Limb (tissue), 2 donors: ENCODE measurements around the gene CAPN11.
"Not testable (repeated sequence)": the region's sequence is repeated elsewhere in the genome, so short reads cannot be mapped to it uniquely, and the experiment has no call there.

Experiments used
- DNase-seq, 2 donors: peaks; one replicate each; pipeline ENCODE4 v3.0.0-alpha.2; 2016; ENCODE audit errors: extremely low spot score in 2 of 2

The CAPN11 gene

DNA sequence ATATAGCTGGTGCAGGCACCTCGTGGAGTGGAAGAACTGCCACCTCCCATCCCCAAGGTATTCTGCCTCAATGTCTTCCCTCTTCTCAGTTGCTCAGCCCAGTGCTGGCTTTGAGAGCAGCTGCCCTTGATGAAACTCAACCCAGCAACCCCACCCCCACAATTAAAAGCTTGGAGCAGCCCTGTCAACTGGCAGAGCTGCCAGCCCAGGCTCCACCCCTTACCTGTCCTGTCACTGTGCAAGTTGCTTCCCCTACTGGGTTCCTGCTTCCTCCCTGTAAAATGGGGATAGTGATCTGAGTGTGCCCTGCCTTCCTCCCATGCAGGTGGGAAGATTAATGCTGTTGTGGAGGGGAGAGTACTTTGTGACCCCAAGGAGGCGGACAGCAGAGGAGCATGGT, 26.7 kb upstream of the CAPN11 start:
- DNase-seq: no peak

DNA sequence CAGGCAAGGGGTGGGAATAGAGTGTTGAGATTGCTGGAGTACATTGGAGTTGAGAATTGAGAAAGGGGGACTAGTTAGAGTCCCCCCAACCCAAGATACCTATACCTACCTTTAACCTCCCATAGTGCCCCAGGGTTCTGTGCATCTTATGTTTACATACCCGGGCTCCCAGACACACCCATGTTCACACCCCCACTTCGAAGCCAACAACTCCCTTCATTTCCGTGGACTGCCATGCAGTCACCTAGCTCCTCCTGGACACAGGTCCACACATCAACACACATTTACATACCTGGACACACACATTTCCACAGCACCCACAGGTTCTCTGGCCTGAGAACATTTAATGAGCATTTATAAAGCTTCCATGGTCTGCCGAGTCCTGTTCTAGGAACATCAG, 26.1 kb upstream of the CAPN11 start:
- no peak for DNase-seq

DNA sequence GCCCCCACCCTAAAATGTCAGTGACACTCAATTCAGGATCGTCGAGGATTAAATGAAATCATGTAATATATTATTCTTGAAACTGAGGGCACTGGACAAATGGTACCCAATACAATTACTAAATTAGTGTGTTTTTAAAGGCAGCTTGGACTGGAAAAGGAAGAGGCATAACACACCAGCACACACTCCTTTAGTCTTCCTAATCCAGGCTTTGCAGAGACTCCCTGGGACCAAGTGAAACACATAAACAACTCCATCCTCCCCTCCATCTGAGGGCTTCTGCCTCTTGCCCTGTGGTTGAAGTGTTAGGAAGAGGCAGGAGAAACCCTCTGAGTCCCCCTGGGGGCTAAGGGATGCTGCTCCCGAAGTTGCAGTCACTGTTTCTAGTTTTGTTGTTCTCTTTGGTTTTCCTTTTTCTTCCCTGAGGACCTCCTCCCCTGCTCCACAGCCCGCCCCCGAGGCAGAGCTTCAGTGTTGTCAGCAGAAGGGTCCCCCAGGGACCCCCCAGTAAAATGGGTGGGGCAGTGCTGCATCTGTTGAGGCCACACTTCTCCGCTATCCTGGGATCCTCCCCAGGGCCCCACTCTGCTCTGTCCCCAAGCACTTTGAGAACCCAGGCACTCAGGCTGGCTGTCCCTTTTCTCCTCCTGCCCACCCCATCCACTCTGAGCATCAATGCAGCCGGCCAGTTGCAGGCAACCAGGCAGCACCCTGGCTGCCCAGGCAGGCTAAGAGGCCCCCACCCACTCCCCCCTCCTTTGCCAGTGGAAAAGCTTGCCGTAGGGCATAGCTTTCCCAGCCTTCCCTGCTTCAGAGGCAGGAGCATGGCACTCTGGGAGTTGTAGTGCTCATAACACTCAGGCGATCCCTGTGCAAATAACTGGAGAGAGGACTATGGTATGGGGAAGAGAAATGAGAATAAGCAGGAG, 25.4 kb upstream of the CAPN11 start:
- DNase-seq: peak in 1 of 2 donors; percentile 68

DNA sequence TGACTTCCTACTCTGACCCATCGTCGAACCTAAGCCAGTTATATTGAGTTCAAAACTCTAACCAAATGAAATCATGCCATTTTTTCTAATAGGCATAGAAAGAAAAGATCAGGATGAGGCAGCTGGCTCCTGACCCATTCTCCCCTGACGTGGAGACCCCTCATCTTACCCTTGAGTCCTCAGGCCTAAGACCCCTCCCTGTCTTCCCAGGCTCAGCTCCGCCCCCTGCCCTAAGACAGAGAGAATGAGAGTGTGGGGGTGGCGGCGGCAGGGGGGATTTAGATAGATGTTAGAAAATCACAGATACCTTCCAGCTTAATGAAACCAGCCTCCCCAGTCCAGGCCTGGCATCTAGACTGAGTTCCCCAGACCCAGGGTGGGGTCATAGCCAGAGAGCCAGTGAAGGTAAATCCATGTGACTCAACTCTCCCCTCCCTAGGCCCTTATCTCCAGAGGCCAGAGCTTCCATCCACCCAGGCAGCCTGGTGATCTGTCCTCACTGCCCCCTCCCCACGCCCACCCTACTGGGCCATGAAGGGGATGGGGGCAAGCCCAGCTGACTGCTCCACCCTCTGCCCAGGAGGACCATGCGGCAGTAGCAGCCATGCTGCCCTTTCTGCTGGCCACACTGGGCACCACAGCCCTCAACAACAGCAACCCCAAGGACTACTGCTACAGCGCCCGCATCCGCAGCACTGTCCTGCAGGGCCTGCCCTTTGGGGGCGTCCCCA, 24.5 kb upstream of the CAPN11 start:
- DNase-seq: no peak

DNA sequence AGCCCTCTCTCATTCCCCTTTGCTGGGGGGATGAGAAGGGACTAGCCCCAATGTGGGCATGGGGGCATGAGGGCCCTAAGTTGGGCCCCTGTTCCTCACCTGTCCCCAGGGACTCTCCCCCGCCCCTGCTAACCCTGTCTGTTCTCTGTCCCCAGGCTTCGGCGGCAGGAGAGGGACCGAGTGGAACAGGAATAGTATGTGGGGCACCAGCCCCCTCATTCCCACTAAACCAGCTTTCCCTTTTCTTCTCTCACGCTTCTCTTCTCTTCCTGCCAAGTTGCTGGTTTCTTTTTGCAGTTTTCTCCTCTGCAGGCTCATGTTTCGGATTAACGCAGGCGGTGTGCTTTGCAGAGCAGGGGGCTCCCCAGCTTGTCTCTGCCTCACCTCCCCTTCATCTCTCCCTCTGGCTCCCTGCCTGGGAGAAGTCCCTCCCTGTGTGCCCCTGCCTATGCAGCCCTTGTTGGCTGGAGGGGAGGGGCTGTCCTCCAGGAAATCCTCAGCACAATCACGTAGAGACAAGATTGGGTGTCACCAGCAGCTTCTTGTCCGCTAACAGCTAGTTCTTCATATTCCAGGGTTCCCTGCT, 23.4 kb upstream of the CAPN11 start:
- DNase-seq: peak in 1 of 2 donors; percentile 63

DNA sequence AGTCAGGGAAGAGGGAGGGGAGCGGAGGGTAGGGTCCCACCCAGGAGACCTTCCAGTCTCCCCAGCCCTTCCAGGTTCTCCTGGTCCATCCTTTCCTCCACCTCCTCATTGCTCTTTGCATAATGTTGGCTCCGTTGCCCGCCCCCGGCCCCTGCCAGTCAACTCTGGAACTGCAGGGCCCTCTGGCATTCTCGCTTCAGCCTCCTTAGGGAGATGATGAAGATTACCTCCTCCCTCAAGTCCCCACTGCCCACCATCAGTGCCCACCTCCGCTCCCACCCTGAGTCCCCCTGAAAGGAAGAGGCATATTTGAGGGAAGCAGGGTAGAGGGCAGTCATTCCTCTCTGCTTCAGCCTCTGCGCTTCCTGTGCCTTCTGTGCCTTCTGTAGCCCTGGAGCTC, 22.7 kb upstream of the CAPN11 start:
- DNase-seq: no peak

DNA sequence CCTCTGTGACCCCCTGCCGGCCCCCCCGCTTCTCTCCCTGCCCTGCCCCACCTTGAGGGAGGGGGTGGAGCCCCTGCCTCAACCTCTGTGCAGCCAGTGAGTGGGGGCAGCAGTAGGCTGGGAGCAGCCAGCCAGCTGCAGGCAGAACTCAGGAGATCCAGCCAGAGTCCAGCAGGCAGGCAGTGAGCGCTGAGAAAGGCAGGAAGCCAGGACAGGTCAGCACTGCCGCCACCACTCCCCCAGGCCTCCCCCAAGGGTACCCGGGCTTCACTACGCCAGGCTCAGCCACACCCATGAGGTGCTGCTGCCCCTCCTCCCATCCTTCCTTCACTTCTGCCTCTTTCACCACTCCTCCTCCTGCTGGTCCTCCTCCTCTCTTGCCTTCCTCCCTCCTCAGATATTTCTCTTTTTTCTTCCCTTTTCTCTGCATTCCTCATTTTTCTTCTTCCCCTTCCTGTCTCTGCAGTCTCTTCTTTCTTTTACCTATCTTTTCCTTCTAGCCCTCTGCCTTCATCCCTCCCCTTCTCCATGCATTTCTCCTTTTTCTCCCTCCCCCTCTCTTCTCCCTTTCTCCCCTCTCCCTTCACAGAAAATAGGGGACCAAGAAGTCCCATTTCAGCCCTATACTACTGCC, 19.8 kb upstream of the CAPN11 start:
- DNase-seq: no peak

DNA sequence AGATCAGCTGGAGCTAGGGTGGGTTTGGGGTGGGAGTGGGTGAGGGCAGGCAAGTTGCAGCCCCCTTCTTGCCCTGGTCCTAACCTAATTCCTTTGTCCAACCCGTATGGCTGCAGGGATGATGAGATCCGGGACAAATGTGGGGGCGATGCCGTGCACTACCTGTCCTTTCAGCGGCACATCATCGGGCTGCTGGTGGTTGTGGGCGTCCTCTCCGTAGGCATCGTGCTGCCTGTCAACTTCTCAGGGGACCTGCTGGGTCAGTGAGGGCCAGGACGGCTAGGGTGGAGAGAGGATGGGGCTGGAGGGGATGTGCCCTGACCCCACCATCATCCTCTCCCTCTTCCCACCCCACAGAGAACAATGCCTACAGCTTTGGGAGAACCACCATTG, 19.3 kb upstream of the CAPN11 start:
- DNase-seq: no peak

DNA sequence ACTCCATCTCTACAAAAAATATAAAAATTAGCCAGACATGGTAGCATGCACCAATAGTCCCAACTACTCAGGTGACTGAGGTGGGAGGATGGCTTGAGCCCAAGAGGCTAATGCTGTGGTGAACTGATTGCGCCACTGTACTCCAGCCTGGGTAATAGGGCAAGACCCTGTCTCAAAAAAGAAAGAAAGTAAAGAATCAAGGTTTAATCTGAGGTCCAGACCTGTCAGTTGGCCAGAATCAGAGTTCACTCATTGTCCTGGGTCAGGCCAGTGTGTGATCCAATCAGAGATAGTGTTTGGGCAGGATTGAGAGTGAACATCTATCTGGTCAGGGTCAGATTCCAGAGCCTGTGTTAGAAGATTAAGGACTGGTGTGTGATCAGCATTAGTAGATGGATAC, 15.8 kb upstream of the CAPN11 start:
- no peak for DNase-seq

DNA sequence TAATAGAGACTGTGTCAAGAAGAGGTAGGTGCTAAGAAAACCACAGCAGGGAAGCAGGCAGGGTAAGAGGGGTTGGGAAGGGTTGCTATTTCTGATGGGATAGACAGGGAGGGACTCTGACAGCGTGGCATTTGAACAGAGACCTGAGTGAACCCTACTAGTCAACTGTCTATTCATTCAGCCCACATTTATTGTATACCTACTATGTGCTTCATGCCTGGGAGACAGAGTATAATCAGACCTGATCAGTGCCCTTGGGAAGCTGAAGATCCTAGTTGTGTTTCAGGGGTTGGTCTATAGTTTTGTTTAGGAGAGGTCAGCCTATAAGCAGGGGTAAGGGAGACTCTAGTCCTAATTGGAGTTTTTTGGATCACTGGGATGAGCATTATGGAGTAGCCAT, 14.9 kb upstream of the CAPN11 start:
- no peak for DNase-seq

DNA sequence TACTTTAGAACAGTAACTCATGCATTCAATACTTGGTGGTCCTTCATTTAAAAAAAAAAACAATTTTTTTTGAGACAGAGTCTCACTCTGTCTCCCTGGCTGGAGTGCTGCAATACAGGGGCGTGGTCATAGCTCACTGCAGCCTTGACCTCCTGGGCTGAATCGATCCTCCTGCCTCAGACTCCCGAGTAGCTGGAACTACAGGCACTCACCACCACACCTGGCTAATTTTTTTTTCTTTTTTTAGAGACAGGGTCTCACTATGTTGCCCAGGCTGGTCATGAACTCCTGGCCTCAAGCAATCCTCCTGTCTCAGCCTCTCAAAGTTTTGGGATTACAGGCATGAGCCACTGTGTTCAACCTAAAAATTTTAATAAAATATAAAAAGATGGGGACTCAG, 14.1 kb upstream of the CAPN11 start:
- DNase-seq: not testable (repeated sequence)

DNA sequence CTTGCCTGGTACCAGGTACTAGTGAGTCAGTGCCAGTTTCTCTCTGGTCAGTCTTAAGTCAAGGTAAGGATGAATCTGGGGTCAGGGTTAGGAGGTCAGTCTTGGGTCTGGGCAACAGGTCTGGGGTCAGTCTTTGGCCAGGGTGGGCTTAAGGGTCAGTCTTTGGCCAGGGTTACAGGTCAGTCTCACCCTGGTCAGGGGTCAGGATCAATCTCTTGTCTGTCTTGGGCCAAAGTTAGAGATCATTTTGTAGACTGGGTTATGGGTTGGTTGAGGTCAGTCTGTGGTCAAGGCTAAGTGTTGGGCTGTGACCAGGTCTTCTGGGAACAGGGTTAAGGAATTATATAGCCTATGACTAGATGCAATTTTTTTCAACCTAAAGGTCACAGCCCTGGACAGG, 12.8 kb upstream of the CAPN11 start:
- no peak for DNase-seq

DNA sequence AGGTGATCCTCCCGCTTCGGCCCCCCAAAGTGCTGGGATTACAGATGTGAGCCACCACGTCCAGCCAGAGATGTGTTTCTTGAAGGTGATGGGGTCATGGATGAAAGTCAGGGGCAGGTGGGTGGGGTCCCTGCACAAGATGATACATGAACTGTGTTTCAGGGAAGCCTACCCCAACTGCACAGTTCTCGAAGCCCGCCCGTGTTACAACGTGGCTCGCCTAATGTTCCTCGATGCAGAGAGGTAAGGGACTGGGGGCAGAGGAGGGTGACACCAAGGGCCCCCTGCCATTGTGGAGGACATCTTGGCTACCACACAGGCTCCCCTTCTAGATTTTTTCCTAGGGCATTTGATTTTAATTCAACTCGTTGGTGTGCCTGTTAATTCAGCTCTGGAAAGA, 11.9 kb upstream of the CAPN11 start:
- no peak for DNase-seq

DNA sequence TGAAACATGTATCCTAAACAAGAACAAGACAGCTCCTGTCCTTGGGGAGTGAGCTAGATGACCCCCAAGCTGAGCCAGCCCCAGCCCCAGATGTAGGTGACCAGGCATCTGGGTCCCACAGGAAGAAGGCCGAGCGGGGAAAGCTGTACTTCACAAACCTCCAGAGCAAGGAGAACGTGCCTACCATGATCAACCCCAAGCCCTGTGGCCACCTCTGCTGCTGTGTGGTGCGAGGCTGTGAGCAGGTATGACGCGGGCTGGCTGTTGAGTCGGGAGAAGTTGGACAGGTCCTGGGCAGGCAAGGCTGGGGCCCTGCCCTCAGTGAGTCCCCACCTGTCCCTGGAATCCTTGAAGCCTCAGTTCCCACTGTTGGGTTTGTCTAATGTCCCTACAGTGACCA, 11.4 kb upstream of the CAPN11 start:
- no peak for DNase-seq

DNA sequence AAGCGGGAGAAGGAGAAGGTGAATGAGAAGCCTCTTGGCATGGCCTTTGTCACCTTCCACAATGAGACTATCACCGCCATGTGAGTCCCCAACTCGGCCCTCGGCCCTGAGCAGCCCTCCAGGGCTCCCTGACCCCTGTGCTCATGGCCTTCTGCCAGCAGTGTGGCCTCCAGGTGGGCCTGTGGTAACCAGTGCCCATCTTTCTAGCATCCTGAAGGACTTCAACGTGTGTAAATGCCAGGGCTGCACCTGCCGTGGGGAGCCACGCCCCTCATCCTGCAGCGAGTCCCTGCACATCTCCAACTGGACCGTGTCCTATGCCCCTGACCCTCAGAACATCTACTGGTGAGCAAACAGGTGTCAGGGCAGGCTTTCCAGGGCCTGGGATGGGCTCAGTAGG, 10.3 kb upstream of the CAPN11 start:
- no peak for DNase-seq

DNA sequence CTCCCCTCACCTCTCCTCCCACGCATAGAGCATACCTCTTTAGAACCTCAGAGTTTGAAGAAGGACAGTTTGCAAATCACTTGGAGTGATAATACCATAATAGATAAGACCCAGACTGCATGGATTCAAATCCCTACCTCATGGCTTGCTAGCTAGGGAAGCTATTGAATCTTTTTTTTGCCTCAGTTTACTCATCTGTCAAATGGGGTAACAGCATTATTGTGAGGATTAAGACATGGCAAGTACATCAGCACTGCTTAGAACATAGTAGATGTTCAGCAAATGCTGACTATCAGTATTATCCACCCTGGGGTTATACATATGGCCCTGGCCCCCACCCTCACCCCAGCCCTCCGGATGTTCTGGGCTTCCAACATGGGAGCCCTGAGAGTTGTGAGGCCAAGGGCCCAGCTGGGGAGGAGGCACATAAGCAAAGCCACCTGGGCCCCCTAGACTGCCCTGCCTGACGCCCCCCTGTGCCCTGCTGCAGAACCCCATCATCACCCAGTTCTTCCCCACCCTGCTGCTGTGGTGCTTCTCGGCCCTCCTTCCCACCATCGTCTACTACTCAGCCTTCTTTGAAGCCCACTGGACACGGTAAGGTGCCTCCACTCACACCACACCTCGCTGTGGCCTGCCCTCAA, 9.1 kb upstream of the CAPN11 start:
- DNase-seq: no peak

DNA sequence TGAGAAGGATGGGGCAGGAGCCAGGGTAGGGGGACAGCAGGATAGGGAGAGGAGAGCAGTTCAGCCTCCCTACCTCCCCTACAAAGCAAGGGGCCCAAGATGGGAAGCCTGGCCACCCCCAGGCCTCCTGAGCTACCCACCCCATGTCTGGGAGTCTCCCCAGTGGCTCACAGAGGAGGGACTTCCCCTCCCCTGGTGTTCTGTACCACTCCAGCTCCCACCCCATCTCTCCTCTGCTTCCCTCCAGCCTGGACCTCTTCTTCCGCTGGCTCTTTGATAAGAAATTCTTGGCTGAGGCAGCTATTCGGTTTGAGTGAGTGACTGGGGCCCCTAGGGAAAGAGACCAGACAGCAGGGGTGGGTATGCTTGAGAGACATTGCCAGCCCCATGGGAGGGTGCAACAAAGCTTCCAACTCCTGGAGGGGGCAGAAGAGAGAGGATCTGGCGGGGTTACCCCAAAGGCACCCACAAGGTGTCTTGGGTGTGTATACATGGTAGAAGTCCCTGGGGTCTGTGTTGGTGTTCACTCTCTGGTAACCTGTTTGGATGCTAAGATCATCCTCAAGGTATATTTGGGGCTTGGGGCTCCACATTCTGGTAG, 8.2 kb upstream of the CAPN11 start:
- DNase-seq: no peak

DNA sequence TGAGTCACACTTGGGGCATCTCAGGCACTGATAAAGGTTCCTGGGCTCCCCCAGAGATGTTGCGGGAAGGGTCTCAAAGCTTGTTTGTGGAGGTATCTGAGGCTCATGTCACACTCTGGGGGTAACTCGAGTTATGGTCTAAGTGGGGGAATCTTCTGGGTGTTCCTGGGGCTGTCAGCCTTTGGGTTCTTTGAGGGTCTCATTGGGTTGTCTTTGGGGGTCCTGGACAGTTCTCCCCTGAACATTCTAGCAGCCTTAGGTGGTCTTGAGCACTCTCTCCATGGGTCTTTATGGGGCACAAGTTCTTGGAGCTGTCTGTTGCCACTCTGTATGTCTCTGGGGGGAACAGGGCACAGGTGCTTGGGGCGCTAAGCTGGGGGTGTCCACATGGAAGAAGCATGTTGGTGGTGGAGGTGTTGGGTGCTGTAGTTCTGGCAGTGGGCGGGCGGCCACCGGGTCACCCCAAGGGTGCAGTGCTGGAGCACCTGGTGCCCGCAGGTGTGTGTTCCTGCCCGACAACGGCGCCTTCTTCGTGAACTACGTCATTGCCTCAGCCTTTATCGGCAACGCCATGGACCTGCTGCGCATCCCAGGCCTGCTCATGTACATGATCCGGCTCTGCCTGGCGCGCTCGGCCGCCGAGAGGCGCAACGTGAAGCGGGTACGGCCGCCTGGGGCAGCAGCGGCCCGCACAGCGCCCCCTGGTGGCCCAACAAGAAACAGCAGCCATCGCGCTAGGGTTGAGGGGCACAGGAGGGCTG, 7.1 kb upstream of the CAPN11 start:
- peak; percentile 52 to 85 for DNase-seq

DNA sequence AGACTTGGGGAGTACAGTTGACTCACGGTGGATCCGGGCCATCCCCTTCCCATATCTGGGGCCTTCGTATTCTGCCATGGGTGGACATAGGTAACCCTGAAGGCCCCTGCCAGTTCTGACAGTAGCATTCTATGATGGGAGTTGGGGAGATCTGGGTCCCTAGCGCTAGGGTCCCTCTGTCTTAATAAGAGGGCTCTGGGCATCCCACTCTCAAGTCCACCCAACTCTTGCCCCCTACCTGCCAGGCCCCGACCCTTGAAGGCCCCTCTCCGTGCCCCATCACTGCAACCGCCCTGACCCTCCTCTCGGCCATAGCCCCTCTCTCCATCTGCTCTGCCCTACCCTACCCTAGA, 6.5 kb upstream of the CAPN11 start:
- DNase-seq: no peak

DNA sequence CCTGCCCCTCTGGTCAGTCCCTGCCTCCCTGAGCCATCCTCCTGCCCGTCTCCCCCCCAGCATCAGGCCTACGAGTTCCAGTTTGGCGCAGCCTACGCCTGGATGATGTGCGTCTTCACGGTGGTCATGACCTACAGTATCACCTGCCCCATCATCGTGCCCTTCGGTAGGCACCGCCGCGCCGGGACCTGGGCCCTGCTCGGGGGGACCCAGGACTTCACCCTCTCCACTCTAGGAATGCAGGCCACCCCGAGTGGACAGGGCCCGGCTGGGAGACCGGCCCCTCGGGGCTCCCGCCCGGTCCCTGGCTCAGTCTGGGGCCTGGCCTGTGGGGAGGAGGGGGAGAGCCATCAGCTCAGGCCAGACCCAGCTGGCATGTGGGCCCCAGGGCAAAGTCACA, 6.1 kb upstream of the CAPN11 start:
- DNase-seq: no peak
